GM13976 (cell line): ENCODE measurements around the gene PRRT1B.

Experiments
- DNase-seq: peaks from one replicate; pipeline ENCODE4 v3.0.0; 2012; ENCODE audit warnings: low spot score
- CTCF ChIP-seq: IDR thresholded peaks from 2 replicates; pipeline ENCODE4 v1.5.1; 2012; ENCODE audit warnings: borderline replicate concordance, mild to moderate bottlenecking; ENCODE audit not compliant: insufficient read depth; ENCODE audit errors: extremely low read depth, missing control alignments, control extremely low read depth
- in situ Hi-C: fragments of 300-500 bp; cut with MboI; formaldehyde crosslinking; loops from one replicate; pipeline ENCODE4 v1.12.0; 2022; ENCODE audit warnings: low sequenced_read_pairs, mixed read lengths, inconsistent platforms; ENCODE audit not compliant: unreplicated experiment

The PRRT1B gene

DNA sequence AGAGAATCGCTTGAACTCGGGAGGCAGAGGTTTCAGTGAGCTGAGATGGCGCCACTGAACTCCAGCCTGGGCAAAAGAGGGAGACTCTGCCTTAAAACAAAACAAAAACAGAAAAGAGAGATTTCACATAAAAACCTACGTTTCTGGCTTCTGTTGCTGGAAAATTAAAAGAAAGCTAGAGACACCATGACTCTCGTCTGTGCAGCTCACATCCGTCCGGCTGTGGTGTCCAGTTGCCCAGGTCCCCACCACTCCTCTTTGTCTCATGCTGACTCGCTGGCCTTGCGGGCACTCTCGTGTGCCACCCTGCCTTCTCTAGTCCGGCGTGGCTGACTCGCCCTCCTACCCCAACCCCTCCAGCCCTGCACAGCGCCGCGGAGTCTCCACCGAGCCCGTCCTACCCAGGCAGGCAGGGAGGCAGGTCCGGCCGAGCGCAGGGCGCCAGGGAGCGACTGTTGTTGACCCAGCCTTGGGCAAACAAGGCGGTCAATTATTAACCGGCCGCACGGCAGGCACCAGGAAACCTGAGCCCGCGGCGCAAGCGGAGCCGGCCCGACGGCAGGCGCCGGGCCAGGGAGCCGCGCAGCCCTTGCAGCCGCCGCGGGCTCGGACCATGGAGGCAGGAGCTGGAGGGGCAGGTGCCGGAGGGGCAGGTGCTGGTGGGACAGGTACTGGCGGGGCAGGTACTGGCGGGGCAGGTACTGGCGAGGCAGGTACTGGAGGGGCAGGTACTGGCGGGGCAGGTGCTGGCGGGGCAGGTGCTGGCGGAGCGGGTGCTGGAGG, at the start of gene PRRT1B:
TSS of gene PRRT1B (plus strand) at position 521 of the 783 bp plus-strand sequence. CDS start at position 614, 93 bp downstream.
- in situ Hi-C loops: no loop called here
- DNase-seq: no peak
- TF ChIP-seq CTCF: no peak

- TF ChIP-seq CTCF: no peak
- no peak for DNase-seq
- in situ Hi-C loops: no loop called here
Measured at GRCh38 chr9:131495785-131496184, 49.5 kb upstream of the PRRT1B start.

GRCh38 chr9:131496844-131497405, 48.4 kb upstream of the PRRT1B start:
- in situ Hi-C loops: no loop called here
- DNase-seq: no peak
- TF ChIP-seq CTCF: no peak

- TF ChIP-seq CTCF: no peak
- no peak for DNase-seq
- in situ Hi-C loops: no loop called here
Measured at GRCh38 chr9:131499254-131499767, 46.0 kb upstream of the PRRT1B start.

DNA sequence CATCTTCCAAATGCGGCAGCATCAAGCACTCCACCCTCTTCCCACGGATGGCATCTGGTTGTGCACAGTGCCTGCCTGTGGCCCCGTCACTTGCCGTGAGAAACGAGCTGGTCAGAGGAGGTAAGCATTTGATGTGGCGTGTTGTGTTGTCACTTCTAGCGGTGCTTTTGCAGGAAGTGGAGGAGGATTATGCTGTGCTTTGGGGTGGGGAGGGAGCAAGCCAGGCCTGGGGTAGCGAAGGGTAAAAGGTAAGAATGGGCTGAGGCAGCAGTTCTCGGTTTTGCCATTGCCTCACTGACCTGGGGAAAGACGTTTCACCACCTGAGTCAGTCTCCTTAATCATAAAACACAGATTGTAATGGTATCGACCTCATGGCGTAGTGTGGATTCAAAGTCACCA, 44.9 kb upstream of the PRRT1B start:
- TF ChIP-seq CTCF: no peak
- no peak for DNase-seq
- in situ Hi-C loops: no loop called here

DNA sequence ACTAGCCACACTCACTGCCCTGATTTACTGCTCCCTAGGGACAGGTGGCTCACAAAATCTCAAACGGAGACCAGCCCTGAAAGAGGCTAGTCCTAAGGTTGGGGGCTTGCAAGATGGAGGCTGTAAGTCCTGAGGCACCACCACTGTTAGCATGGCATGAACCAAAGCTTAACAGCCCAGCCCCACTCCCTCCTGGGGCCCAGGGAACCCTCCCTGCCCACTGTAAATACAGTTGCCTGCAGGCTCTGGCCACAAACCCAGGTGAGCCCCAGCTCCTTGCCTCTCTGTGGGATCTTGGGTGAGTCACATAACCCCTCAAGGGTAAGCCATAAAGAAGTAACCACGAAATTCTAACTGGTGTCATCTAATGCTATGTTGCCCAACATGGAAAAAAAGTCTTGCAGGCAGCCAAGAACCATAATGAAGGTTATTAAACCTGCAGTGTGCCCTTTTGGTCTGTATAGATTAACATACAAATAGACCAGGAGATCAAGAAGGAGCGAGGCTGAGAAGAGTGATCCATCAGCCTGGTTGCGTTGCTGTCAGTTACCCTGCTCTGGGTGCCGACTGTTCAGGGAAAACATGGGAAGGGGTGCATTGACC, 44.3 kb upstream of the PRRT1B start:
- in situ Hi-C loops: no loop called here
- no peak for TF ChIP-seq CTCF
- no peak for DNase-seq
